Psoas muscle (tissue), 8 donors: Measurements from ENCODE around the gene NT5C1A. TPM values are rescaled to one million over a fixed set of nuclear protein-coding genes. Genes with fewer than 3 reads are reported as not detected.

Source experiments
- ATAC-seq, 4 donors: fragments of 200-7000 bp; cut with Tn5 transposase; one replicate each; pipeline ENCODE4 v1.9.1; 2020; ENCODE audit warnings: moderate library complexity in 3 of 4, mild to moderate bottlenecking in 2 of 4
- DNase-seq, 2 donors: peaks; one replicate each; pipeline ENCODE4 v3.0.0-alpha.2; 2020
- H3K27ac ChIP-seq: fragments of 200-600 bp; one replicate; pipeline ENCODE4 v1.8.0; 2022
- H3K27me3 ChIP-seq, 3 donors: fragments of 200-600 bp in 1 of 3; one replicate each; pipeline versions ENCODE4 v1.6.1 to v1.8.0; 2013 to 2022; ENCODE audit warnings: low read length in 2 of 3, mild to moderate bottlenecking in 2 of 3, moderate library complexity in 1 of 3; ENCODE audit not compliant: insufficient read depth in 3 of 3
- H3K36me3 ChIP-seq, 2 donors: fragments of 200-600 bp in 1 of 2; one replicate each; pipeline versions ENCODE4 v1.6.1 to v1.8.0; 2013 to 2022; ENCODE audit warnings: low read depth in 1 of 2, mild to moderate bottlenecking in 1 of 2, moderate library complexity in 1 of 2; ENCODE audit not compliant: insufficient read depth in 1 of 2
- H3K4me1 ChIP-seq: fragments of 200-600 bp; one replicate; pipeline ENCODE4 v1.8.0; 2022
- H3K4me3 ChIP-seq: fragments of 200-600 bp; one replicate; pipeline ENCODE4 v1.8.0; 2022; ENCODE audit warnings: mild to moderate bottlenecking
- H3K9me3 ChIP-seq: fragments of 200-600 bp; one replicate; pipeline ENCODE4 v1.8.0; 2022
- WGBS, 3 donors: extraction: QIAGEN DNeasy Blood & Tissue Kit; methylation state at CpG; one replicate each; pipeline versions ENCODE4 v1.1.6 to v1.1.7; 2013; 5-methylcytosine and 5-hydroxymethylcytosine counted together
- intact Hi-C, 2 donors: fragments of 100-400 bp; cut with DNase I; formaldehyde crosslinking; loops; one replicate each; pipeline versions ENCODE4 v1.11.0 to v1.14.2; 2022
- polyA plus RNA-seq, 3 donors: library from polyadenylated mRNA; stranded (reverse); fragments of 200-250 nt; gene quantifications; one replicate each; pipeline ENCODE4 v1.2.3, GENCODE V29; 2013
- total RNA-seq, 4 donors: library from RNA; stranded (reverse); fragmentation: NEBNext Ultra II Directional in 2 of 4; extraction: Animal tissue kit (Norgen Biotek cat#: 25700) in 2 of 4; gene quantifications; one replicate each; pipeline versions ENCODE4 v1.2.1 to v1.2.4, GENCODE V29; 2021 to 2023
- TF ChIP-seq, protein P1 (sequence below): fragments of 200-600 bp; IDR thresholded peaks from one replicate; pipeline ENCODE4 v1.8.0; 2022; ENCODE audit warnings: antibody characterized with exemption
- donor health status: healthy with polysubstance abuse.
- donor health status: DM: no; HTN: no; CAD: no; lungs with moderate emphysema.
- donor health status: Bipolar disorder and iron deficiency.
- donor health status: healthy.
- donor health status: DM: yes; HTN: yes; CAD: no.
- donor health status: DM: no; HTN: no; CAD: no.
- donor health status: DM: no; HTN: no; CAD: no.
- donor health status: DM: yes; HTN: yes; CAD: no.

Gene NT5C1A
- total and polyA plus RNA-seq, 7 donors: 1.2 to 112 (median 35.0) TPM

DNA sequence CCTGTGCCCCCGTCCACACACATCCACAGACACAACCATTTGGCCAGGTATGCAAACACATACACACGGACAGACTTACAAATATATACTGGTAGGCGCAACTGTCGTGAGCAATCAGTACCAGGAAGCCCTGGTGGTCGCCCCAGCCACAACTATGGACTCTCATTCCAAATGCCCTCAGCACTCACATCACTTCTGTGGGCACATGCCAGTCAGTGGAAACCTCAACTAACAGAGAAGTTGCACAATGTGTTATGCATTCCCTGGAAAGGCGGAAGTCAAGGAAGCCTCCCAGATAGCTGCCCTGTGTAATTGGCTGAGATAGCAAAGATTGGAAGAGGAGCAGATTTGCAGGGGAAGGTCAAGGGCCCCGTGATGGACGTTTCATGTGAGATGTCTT lies 31.0 kb downstream of the NT5C1A start:
- intact Hi-C loops: no loop called here
- Histone ChIP-seq H3K9me3 (no peaks in the 10 kb centered on the region), H3K4me1 (peaks cover 14% of the 10 kb centered on the region), H3K27me3 (no peaks in the 10 kb centered on the region), H3K27ac (no peak overlapping the region), H3K36me3 (no peaks in the 10 kb centered on the region), H3K4me3 (no peak overlapping the region)
- ATAC-seq (no peak), DNase-seq (no peak)
- 84 to 92% (median 86%) methylated on average over 8 of the region's 8 CpGs for WGBS, 3 donors
- TF ChIP-seq, protein P1, sequence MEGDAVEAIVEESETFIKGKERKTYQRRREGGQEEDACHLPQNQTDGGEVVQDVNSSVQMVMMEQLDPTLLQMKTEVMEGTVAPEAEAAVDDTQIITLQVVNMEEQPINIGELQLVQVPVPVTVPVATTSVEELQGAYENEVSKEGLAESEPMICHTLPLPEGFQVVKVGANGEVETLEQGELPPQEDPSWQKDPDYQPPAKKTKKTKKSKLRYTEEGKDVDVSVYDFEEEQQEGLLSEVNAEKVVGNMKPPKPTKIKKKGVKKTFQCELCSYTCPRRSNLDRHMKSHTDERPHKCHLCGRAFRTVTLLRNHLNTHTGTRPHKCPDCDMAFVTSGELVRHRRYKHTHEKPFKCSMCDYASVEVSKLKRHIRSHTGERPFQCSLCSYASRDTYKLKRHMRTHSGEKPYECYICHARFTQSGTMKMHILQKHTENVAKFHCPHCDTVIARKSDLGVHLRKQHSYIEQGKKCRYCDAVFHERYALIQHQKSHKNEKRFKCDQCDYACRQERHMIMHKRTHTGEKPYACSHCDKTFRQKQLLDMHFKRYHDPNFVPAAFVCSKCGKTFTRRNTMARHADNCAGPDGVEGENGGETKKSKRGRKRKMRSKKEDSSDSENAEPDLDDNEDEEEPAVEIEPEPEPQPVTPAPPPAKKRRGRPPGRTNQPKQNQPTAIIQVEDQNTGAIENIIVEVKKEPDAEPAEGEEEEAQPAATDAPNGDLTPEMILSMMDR: no peak

- WGBS, 3 donors: 6 to 11% (median 8%) methylated on average over 81 to 87 of the region's 88 CpGs
- H3K4me3 ChIP-seq: peak within 1 kb of the TSS; percentile 70
- H3K9me3 ChIP-seq: no peaks in the 10 kb centered on the region
- TF ChIP-seq, protein P1: peak; percentile 45
- H3K27ac ChIP-seq: peak within 1 kb of the TSS; percentile 72
- intact Hi-C loops: no loop called here
- no peaks in the 10 kb centered on the region for H3K27me3 ChIP-seq
- H3K36me3 ChIP-seq: no peaks in the 10 kb centered on the region
- DNase-seq: peak; percentile 79 to 87
- ATAC-seq: peak; percentile 78 to 82 (median 82)
- H3K4me1 ChIP-seq: peaks cover 14% of the 10 kb centered on the region
These were observed 32.4 kb downstream of the NT5C1A start, which contains the start of gene HEYL for GRCh38 chr1:39639305-39640130. TSS of gene HEYL (minus strand) at chr1:39639643. CDS start at chr1:39639625, 18 bp downstream.

DNA sequence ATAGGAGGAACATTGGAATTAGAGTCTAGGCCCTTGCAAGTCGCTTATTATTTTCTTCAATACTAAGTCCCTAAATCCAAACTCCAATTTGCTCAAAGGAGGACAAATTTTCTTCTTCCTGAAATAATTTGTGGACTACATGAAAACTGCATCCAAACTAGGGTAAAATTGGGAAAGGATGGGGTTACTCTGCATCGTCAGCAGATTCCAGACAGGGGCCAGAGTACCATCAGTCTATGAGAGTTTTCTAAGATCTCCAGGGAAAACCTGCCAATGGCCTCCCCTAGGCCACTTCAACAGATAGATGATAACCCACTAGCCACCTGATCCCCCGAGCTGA lies 33.0 kb downstream of the NT5C1A start:
- TF ChIP-seq, protein P1: no peak

DNA sequence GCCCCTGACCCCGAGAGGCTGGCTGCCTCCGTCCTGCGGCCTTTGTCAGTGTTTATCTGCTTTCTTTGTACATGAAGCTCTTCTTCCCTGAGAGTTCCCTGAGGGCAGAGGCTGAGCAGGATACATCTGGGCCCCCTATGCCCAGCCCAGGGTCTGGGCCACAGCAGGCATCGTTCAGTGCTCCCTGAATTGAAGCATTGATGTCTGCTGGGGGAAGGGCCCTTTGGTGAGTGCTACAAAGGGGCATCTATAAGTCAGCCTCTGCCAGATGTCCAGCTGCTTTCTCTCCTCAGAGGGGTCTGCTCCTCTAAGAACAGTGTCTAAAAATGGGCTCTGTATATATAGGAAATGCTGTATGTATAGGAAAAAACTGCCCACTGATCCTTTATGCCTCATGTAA lies 34.5 kb downstream of the NT5C1A start:
- H3K27ac ChIP-seq: peak overlapping the region; percentile 53
- no peak for DNase-seq
- no peaks in the 10 kb centered on the region for H3K36me3 ChIP-seq
- no peaks in the 10 kb centered on the region for H3K27me3 ChIP-seq
- intact Hi-C loops: no loop called here
- H3K4me1 ChIP-seq: peaks cover 7% of the 10 kb centered on the region
- TF ChIP-seq, protein P1: no peak
- H3K4me3 ChIP-seq: peak overlapping the region; percentile 70
- 61 to 68% (median 61%) methylated on average over 4 of the region's 4 CpGs for WGBS, 3 donors
- H3K9me3 ChIP-seq: no peaks in the 10 kb centered on the region
- ATAC-seq: no peak

More for the DNA sequence above, 33.0 kb downstream of the NT5C1A start:
- intact Hi-C loops: no loop called here
- DNase-seq: no peak
- peaks cover 14% of the 10 kb centered on the region for H3K4me1 ChIP-seq
- ATAC-seq: no peak
- H3K4me3 ChIP-seq: peak overlapping the region; percentile 70
- 46 to 59% (median 53%) methylated on average over 3 of the region's 3 CpGs for WGBS, 3 donors
- H3K27ac ChIP-seq: peak overlapping the region; percentile 72
- H3K36me3 ChIP-seq: no peaks in the 10 kb centered on the region
- no peaks in the 10 kb centered on the region for H3K27me3 ChIP-seq
- H3K9me3 ChIP-seq: no peaks in the 10 kb centered on the region
